Central memory CD8-positive, alpha-beta T cell (primary cell): ENCODE data around the gene UBXN1.
"Not testable (repeated sequence)": the region's sequence is repeated elsewhere in the genome, so short reads cannot be mapped to it uniquely, and the experiment has no call there.

Source experiments
- ATAC-seq: fragments of 150-1000 bp; cut with Tn5 transposase; replicated peaks from 2 replicates; pipeline ENCODE4 v1.10.0; 2022; ENCODE audit warnings: mild to moderate bottlenecking, moderate FRiP score, moderate number of reproducible peaks; ENCODE audit not compliant: poor library complexity, severe bottlenecking; ENCODE audit errors: extremely low read depth
- DNase-seq, 2 donors: peaks; one replicate each; pipeline ENCODE4 v3.0.0; 2021; ENCODE audit warnings: low spot score in 2 of 2
- H3K27ac Mint-ChIP-seq: one replicate; pipeline ENCODE4 v1.8.0; 2022; ENCODE audit warnings: low read depth, mild to moderate bottlenecking, moderate library complexity, mixed read lengths
- H3K27me3 Mint-ChIP-seq: one replicate; pipeline ENCODE4 v1.8.0; 2022; ENCODE audit warnings: mixed read lengths
- H3K36me3 Mint-ChIP-seq: one replicate; pipeline ENCODE4 v1.8.0; 2022; ENCODE audit warnings: mild to moderate bottlenecking, moderate library complexity, mixed read lengths; ENCODE audit not compliant: insufficient read depth
- H3K4me1 Mint-ChIP-seq: one replicate; pipeline ENCODE4 v1.8.0; 2022; ENCODE audit warnings: mixed read lengths
- H3K4me3 Mint-ChIP-seq: one replicate; pipeline ENCODE4 v1.8.0; 2022; ENCODE audit warnings: mild to moderate bottlenecking, moderate library complexity, mixed read lengths
- H3K9me3 Mint-ChIP-seq: one replicate; pipeline ENCODE4 v1.8.0; 2022; ENCODE audit warnings: mixed read lengths

Gene UBXN1

GRCh38 chr11:62705880-62706849, 27.3 kb upstream of the UBXN1 start:
- Mint-ChIP-seq H3K36me3 (peaks cover 17% of the 10 kb centered on the region), H3K27ac (peak overlapping the region; percentile 91), H3K4me1 (peaks cover 45% of the 10 kb centered on the region), H3K27me3 (no peaks in the 10 kb centered on the region), H3K4me3 (peak overlapping the region; percentile 88), H3K9me3 (no peaks in the 10 kb centered on the region)
- peak; percentile 54 for ATAC-seq
- peak; percentile 81 to 88 for DNase-seq

- H3K4me1 Mint-ChIP-seq: peaks cover 45% of the 10 kb centered on the region
- H3K27ac Mint-ChIP-seq: peak overlapping the region; percentile 91
- no peaks in the 10 kb centered on the region for H3K9me3 Mint-ChIP-seq
- H3K4me3 Mint-ChIP-seq: peak overlapping the region; percentile 88
- H3K36me3 Mint-ChIP-seq: peaks cover 17% of the 10 kb centered on the region
- DNase-seq (no peak), ATAC-seq (no peak)
- no peaks in the 10 kb centered on the region for H3K27me3 Mint-ChIP-seq
Measured at GRCh38 chr11:62705413-62705812, 26.5 kb upstream of the UBXN1 start.

DNA sequence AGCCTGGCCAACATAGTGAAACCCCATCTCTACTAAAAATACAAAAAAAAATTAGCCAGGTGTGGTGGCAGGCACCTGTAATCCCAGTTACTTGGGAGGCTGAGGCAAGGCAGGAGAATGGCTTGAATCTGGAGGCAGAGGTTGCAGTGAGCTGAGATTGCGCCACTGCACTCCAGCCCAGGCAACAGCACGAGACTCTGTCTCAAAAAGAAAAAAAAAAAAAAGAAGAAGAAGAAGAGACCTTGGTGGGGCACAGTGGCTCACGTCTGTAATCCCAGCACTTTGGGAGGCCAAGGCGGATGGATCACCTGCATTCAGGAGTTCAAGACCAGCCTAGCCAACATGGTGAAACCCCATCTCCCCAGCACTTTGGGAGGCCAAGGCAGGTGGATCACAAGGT, 25.0 kb upstream of the UBXN1 start:
- H3K36me3 Mint-ChIP-seq, DNase-seq, H3K27me3 Mint-ChIP-seq, H3K27ac Mint-ChIP-seq, ATAC-seq, H3K4me3 Mint-ChIP-seq, H3K9me3 Mint-ChIP-seq: not testable (repeated sequence)
- H3K4me1 Mint-ChIP-seq: peaks cover 33% of the 10 kb centered on the region

DNA sequence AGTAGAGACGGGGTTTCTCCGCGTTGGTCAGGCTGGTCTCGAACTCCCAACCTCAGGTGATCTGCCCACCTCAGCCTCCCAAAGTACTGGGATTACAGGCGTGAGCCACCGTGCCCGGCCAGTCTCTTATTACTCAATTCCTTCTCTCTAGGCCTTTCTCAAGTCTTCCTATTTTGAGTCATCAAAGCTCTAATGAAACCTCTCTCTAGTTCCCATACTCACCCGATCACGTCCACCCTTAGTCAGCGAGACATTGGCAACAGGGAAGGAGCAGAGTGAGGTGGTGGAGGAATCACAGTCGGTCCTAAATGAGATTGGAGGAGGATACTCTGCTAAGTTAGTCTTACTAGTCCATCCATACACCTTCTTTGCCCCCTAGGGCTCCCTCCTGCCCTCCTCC, 23.4 kb upstream of the UBXN1 start:
- Mint-ChIP-seq H3K27me3 (no peaks in the 10 kb centered on the region), H3K9me3 (no peaks in the 10 kb centered on the region), H3K36me3 (peaks cover 7% of the 10 kb centered on the region), H3K4me1 (peaks cover 21% of the 10 kb centered on the region), H3K4me3 (no peak overlapping the region), H3K27ac (peak overlapping the region; percentile 58)
- DNase-seq: no peak
- ATAC-seq: no peak

DNA sequence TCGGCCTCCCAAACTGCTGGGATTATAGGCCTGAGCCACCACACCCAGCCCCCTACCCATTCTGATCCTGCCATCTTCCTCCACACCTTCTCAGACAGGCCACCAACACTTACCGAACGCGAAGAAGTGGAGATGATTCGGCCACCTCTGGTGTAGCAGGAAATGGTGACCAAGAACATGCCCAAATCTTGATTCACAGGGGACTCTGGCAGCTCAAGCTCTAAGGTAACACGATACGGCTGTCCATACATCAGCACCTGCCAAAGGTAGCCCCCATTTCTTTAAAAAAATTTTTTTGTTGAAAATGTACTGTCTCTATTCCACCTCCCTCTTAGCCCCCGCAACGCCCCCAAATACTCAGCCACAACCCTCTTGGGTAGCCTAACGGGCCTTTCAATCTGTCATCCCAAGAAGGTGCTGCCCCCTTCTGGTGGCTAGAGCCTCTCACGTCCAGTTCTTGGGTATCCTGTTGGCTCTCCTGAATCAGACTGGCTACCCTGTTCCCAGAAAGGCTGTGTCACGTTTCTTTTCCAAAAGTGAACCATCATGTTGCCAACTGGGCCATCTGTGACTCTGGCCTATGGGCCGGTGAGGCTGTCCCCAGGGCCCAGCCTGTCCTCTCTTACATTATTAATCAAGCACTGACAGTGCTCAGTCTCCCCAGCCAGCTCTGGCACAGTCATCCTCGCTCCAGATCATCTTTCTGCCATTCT, 15.7 kb upstream of the UBXN1 start:
- peak overlapping the region; percentile 29 for H3K27ac Mint-ChIP-seq
- H3K4me1 Mint-ChIP-seq: peaks cover 9% of the 10 kb centered on the region
- H3K9me3 Mint-ChIP-seq: no peaks in the 10 kb centered on the region
- DNase-seq (peak; percentile 57 to 74), ATAC-seq (peak; percentile 72)
- no peaks in the 10 kb centered on the region for H3K27me3 Mint-ChIP-seq
- H3K4me3 Mint-ChIP-seq: no peak overlapping the region
- H3K36me3 Mint-ChIP-seq: peaks cover 2% of the 10 kb centered on the region

- not testable (repeated sequence) for H3K27ac Mint-ChIP-seq, ATAC-seq, H3K4me3 Mint-ChIP-seq
Measured at GRCh38 chr11:62693624-62694023, 14.8 kb upstream of the UBXN1 start.

DNA sequence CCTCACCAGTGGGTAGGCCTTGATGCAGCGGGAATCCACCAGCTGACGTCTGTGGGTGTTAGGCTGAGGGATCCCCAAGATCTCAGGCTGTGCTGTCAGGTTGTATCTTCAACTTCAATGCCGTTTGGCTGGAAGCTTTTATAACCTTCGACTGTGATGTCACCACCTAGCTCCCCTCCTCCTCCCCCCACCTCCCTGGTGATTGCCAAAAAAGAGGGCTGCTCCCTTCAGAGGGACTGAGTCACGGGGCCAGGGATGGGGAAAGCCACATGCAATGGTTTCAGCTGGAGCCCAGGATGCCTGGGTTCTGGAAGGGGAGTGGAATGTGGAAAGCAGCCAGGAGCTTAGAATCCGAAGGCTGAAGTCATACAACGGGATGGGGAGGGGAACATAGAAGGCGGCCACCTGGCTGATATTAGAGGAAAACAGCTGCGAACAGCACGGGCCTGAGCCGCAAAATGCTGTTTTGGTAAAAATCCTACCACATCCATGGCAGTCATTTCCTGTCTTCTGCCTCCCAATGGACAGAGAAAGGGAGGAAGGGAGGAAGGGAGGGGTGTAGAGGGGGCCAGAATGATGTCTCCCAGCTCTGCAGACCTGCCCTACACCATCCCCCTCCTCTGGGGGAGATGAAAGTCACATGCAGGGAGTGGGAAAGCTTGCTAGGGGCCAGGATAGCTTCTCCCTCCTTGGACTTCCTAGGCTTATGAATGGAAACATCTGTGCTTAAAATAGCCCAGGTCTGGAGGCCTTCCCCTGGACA, 10.7 kb upstream of the UBXN1 start, which contains the start of gene LRRN4CL:
LRRN4CL (minus strand) TSS at position 110 of the 763 bp plus-strand sequence. CDS start 1,022 bp downstream, outside the sequence.
- H3K36me3 Mint-ChIP-seq: peaks cover 4% of the 10 kb centered on the region
- H3K9me3 Mint-ChIP-seq: no peaks in the 10 kb centered on the region
- H3K4me1 Mint-ChIP-seq: peaks cover 3% of the 10 kb centered on the region
- H3K27me3 Mint-ChIP-seq: no peaks in the 10 kb centered on the region
- DNase-seq: no peak
- no peak within 1 kb of the TSS for H3K4me3 Mint-ChIP-seq
- no peak for ATAC-seq
- no peak within 1 kb of the TSS for H3K27ac Mint-ChIP-seq

More at GRCh38 chr11:62693624-62694023, 14.8 kb upstream of the UBXN1 start:
- not testable (repeated sequence) for H3K4me1 Mint-ChIP-seq, H3K27me3 Mint-ChIP-seq, DNase-seq, H3K9me3 Mint-ChIP-seq, H3K36me3 Mint-ChIP-seq

- Mint-ChIP-seq H3K36me3 (peaks cover 4% of the 10 kb centered on the region), H3K4me1 (no peaks in the 10 kb centered on the region), H3K4me3 (no peak overlapping the region), H3K27me3 (no peaks in the 10 kb centered on the region), H3K9me3 (no peaks in the 10 kb centered on the region), H3K27ac (no peak overlapping the region)
- DNase-seq: no peak
- no peak for ATAC-seq
Measured at GRCh38 chr11:62688491-62688890, 9.6 kb upstream of the UBXN1 start.

DNA sequence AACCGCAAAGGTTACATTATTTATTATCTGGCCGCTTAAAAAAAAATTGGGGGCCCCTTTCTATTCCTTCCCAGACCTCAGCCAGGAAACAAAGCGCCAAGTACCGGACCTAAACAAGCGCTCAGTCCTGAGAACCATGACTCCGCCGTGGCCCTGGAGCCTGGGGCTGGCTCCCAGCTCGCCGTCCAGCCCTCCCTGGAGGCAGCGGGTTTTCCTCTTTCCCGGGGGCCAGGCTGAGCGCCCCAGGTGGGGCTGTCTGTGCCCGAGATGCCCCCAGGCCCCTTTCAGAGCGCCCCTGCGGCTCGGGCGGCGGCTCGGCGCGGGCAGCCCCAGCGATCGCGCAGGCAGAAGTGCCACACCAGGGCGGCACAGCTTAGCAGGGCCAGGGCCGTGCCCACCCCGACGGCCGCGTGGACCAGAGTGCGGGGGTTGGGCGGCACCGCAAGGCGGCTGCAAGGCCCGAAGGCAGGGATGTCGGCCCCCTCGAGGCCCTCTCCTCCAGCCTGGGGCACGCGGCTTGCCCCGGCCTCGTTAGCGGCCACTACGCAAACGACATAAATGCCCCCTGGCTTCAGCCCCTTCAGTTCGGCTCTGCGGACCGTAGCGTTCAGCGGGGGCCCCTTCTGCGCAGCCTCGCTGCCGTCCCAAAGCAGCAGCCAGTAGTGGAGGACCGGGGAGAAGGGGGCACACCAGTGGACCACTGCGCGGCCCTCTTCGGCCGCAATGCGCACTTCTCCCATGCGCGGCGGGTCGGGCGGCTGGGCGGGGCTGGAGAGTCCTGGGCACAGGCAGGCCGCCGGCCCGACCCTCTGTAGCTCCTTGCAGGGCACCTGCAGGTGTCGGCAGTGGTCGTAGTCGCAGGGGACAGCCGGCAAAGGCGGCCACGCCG, 8.9 kb upstream of the UBXN1 start:
- ATAC-seq (no peak), DNase-seq (no peak)
- no peak overlapping the region for H3K4me3 Mint-ChIP-seq
- H3K36me3 Mint-ChIP-seq: peaks cover 4% of the 10 kb centered on the region
- no peak overlapping the region for H3K27ac Mint-ChIP-seq
- no peaks in the 10 kb centered on the region for H3K9me3 Mint-ChIP-seq
- H3K4me1 Mint-ChIP-seq: no peaks in the 10 kb centered on the region
- no peaks in the 10 kb centered on the region for H3K27me3 Mint-ChIP-seq

GRCh38 chr11:62682518-62682917, 3.6 kb upstream of the UBXN1 start:
- Mint-ChIP-seq H3K36me3 (peaks cover 9% of the 10 kb centered on the region), H3K9me3 (no peaks in the 10 kb centered on the region), H3K4me3 (no peak overlapping the region), H3K27me3 (no peaks in the 10 kb centered on the region), H3K27ac (no peak overlapping the region), H3K4me1 (peaks cover 16% of the 10 kb centered on the region)
- DNase-seq (no peak), ATAC-seq (no peak)

DNA sequence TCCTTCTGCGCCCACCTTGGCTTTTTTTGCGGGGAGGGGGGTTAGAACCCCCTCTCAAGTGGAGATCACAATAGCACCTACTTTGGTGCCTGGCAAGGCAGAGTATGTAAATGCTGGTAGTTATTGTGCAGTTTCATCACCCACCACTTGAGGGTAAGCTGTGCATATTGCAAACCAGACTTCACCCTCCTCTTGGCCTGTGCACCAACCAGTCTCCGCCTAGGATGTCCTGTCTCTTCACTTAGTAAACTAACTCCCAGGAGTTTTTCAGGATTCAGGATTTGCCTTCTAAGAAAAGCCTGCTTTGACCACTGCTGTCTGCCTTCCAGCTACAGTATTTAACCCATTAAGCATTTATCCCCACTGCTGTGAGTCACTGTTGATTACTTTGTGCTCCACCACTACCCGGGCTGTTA, 2.0 kb upstream of the UBXN1 start:
- Mint-ChIP-seq H3K4me1 (peaks cover 29% of the 10 kb centered on the region), H3K36me3 (peaks cover 16% of the 10 kb centered on the region), H3K4me3 (peak overlapping the region; percentile 58), H3K9me3 (no peaks in the 10 kb centered on the region), H3K27me3 (no peaks in the 10 kb centered on the region), H3K27ac (peak overlapping the region; percentile 72)
- DNase-seq (no peak), ATAC-seq (peak; percentile 50)
